Transverse colon (tissue), 4 donors: Measurements from ENCODE around the gene TRIP13.

ENCODE experiments used
- EP300 ChIP-seq: sonication (generic); formaldehyde crosslinking; IDR thresholded peaks from one replicate; pipeline ENCODE4 v1.6.1; 2017; ENCODE audit warnings: antibody characterized with exemption, low read depth
- POLR2A ChIP-seq: fragments of 450-650 bp; IDR thresholded peaks from one replicate; pipeline ENCODE4 v1.6.1; 2016; ENCODE audit warnings: antibody characterized with exemption, mild to moderate bottlenecking, moderate library complexity
- POLR2AphosphoS5 ChIP-seq, 3 donors: sonication (generic); formaldehyde crosslinking; IDR thresholded peaks; one replicate each; pipeline ENCODE4 v1.6.1; 2016; ENCODE audit warnings: antibody characterized with exemption in 3 of 3
- TF ChIP-seq, protein P1 (sequence below), 5 experiments: fragments of 200-600 bp in 3 of 5; fragments of 450-650 bp in 2 of 5; sonication (generic) in 3 of 5; IDR thresholded peaks; 1 replicate in 2 of 5; 2 replicates in 3 of 5; pipeline ENCODE4 v1.5.1; 2016 to 2017; ENCODE audit warnings: antibody characterized with exemption in 5 of 5, inconsistent platforms in 3 of 5, mild to moderate bottlenecking in 2 of 5, moderate library complexity in 1 of 5

- TF ChIP-seq POLR2A = no peak
- TF ChIP-seq, protein P1, sequence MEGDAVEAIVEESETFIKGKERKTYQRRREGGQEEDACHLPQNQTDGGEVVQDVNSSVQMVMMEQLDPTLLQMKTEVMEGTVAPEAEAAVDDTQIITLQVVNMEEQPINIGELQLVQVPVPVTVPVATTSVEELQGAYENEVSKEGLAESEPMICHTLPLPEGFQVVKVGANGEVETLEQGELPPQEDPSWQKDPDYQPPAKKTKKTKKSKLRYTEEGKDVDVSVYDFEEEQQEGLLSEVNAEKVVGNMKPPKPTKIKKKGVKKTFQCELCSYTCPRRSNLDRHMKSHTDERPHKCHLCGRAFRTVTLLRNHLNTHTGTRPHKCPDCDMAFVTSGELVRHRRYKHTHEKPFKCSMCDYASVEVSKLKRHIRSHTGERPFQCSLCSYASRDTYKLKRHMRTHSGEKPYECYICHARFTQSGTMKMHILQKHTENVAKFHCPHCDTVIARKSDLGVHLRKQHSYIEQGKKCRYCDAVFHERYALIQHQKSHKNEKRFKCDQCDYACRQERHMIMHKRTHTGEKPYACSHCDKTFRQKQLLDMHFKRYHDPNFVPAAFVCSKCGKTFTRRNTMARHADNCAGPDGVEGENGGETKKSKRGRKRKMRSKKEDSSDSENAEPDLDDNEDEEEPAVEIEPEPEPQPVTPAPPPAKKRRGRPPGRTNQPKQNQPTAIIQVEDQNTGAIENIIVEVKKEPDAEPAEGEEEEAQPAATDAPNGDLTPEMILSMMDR (IDR thresholded peaks at IDR 0.05) = no peak
- TF ChIP-seq POLR2AphosphoS5 (IDR thresholded peaks at IDR 0.05) = no peak
- no peak for TF ChIP-seq EP300
Measured at GRCh38 chr5:949815-950560, 57.3 kb downstream of the TRIP13 start.
